GM19324 (cell line): ENCODE data around the gene RAB6B.

Experiments
- ATAC-seq: cut with Tn5 transposase; IDR thresholded peaks from one replicate; pipeline ENCODE4 v1.9.1; 2021; ENCODE audit warnings: mild to moderate bottlenecking, moderate library complexity; ENCODE audit not compliant: unreplicated experiment, low FRiP score

RAB6B gene

GRCh38 chr3:133896002-133896761, 500 bp upstream of the RAB6B start:
- ATAC-seq = no peak

GRCh38 chr3:133894353-133895207, 1.1 kb downstream of the RAB6B start:
- no peak for ATAC-seq

DNA sequence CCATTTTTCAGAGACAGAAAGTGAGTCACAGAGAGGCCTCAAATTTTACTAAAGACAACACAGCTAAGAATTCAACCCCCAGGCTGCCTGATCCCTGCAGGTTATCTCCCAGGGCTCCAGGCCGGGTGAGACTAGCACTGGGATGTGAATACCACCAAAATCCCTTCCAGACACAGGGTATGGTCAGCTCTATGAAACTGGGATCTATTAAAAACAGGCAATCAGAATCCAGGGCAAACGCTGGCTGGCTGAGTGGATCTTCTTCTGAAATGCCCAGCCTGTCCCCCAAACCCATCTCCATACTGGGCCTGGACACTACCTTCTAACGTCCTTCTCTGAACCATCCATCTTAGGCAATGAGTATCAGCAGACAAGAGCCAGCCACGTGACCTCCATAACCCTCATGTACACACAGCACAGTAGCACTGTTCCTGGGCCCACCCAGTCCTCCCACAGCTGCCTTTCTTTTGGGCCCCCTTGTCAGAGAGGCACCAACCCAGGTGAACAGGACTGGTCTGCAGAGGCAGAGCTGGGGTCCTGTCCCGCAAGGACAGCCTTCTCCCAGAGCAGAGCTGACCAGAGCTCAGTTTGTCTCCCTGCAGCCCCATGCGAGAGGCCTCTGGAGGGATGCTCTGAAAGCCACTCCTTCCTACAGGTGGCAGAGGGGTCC, 1.9 kb downstream of the RAB6B start:
- ATAC-seq = no peak

GRCh38 chr3:133892541-133893231, 3.0 kb downstream of the RAB6B start:
- no peak for ATAC-seq

DNA sequence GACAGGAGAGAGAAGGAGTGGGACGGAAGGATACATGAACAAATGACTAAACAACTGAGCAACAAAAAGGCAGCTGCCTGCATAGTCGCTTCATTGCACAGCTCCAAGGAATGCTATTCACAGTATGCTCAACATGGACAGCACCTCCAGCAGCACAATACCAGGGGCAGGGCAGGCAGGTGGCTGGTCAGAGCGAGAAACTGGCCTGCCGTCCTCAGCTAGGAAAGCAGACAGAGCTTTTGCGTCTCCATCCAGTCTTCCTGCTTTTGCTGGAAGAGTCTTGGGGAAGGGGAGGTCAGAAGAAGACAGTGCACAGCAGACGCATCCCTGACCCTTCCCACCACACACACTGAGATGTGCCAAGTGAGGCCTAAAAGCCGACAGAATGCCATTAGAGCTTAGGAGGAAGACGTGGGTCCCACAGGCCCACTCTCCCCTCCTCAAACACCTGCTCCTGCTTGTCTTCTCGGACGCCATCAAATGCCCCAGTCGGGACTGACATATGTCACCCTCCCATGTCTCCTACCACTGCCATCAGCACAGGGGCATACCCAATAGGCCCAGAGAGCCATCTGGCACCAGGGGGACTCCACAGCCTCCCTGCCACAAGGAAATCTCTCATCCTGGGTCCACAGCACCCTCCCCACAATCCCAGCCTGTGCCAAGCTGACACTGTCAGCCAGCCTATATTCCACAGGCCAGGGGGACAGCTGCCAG, 3.9 kb downstream of the RAB6B start:
- ATAC-seq = no peak

DNA sequence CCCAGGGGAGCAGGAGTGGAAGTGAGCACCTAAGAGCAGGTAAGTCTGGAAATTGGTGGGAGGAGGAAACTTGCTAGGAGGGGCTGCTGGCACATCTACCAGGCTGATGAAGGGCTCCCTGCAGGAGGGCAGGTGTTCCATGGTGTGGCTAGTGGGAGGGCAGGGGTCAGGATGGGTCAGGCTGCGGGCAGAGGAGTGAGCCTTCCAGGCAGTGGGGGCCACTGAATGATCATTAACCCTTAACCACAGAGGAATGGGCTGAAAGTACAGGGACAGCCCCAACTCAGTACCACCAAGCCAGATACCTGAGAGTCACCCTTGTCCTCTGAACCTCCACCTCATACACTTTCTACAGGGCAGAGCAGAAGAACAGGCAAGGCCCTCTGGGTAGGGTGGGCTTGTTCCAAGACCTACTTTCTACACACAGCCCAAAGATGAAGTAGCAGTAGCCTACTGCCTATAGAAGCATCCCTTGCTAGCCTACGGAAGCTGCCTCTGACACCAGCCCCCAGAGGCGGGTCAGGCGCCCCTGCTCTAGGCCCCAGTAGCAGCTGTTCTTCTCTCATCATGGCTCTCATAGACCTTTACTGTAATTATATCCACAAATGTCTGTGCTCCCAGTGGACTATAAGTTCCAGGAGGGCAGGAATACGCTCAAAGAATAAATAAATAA, 4.6 kb downstream of the RAB6B start:
- ATAC-seq = no peak

DNA sequence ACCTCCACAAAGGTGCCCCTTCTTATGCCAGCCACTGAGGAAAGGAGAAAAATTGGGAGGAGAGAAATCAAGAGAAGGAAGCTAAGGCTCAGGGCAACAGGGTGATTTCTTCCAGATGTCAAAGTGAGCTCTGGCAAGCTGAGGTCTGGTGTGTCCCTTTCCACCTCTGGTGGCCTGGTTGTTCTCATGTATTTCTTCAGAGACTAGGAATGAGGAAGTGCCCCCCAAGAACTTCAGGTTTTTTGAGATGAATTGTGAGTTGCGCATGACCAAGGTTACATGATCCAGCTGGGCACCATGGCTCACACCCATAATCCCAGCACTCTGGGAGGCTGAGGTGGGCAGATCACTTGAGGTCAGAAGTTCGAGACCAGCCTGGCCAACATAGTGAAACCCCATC, 5.6 kb downstream of the RAB6B start:
- no peak for ATAC-seq

- no peak for ATAC-seq
Measured at GRCh38 chr3:133888726-133889340, 6.8 kb downstream of the RAB6B start.

DNA sequence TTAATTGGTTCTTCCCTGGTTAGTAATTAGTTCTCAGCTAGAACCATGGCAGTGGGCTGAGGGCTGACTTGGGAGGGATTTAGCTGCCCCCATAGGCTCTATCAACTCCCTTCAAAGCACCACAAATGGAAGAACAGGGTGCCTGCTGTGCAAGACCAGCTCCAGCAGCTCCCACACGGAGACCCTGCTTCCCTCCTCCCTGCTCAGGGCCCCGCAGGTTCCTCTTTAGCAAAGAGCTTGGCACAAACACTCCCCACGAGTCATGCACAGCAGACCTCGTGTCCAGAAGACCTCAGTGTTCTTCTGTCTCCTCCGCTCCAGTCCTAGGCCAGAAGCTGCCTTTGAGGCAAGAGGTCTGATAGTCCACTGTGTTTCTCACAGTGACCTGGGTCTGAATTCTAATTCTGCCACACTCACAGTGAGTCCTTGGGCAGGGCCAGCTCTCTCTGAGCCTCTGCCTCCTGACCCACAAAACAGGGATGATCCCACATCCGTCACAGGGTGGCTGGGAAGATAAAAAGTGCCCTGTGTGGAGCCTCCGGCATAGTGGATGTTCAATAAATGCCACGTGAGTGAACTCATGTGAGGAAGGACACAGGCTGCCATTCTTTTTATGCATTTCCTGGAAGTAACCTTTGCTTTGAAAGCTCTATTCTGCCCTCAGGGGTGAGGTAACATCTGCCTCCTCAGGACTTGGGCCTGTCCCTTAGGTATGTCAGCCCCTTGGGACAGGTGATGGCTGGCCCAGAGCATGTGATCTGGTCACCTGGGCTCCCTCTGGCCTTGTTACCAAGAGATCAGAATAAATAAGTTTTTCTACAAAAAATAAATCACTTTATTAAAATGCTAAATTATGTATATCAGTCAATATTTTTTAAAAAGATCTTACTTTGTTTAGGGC, 7.6 kb downstream of the RAB6B start:
- no peak for ATAC-seq

DNA sequence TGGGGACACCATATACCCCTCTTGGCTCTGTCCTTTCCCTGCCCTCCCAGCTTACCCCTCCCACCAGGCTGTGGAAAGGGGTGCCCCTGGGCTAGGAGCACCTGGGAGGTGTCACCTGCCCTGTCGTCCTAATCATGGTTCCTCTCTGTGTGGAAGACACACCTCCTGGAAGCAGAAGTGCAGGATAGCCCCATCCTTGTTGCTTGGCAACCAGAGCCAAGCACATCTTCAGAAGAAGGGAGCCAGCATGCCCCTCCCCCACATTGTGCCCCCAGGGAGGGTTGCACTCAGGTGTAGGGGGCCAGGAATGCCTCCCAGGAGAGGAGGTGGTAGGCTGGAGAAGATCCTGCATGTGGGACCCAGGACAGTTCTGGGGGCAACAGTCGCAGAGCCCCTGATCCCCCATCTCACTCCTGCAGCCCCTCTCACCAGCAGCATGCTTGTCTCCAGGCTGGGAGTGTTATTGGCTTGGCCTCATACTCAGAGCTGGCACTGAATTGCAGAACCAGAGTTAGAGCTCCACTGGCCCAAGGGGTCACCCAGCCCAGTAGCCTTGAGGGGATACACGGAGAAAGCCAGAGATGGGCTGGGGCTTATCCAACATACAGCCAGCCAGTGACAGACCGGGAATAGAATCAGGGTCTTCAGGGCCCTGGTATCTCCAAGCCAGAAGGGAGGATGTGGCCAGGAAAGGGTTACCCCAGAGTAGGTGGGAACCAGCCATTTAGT, 8.4 kb downstream of the RAB6B start:
- ATAC-seq = no peak

- no peak for ATAC-seq
Measured at GRCh38 chr3:133886031-133886722, 9.5 kb downstream of the RAB6B start.

- no peak for ATAC-seq
Measured at GRCh38 chr3:133884887-133885711, 10.6 kb downstream of the RAB6B start.

DNA sequence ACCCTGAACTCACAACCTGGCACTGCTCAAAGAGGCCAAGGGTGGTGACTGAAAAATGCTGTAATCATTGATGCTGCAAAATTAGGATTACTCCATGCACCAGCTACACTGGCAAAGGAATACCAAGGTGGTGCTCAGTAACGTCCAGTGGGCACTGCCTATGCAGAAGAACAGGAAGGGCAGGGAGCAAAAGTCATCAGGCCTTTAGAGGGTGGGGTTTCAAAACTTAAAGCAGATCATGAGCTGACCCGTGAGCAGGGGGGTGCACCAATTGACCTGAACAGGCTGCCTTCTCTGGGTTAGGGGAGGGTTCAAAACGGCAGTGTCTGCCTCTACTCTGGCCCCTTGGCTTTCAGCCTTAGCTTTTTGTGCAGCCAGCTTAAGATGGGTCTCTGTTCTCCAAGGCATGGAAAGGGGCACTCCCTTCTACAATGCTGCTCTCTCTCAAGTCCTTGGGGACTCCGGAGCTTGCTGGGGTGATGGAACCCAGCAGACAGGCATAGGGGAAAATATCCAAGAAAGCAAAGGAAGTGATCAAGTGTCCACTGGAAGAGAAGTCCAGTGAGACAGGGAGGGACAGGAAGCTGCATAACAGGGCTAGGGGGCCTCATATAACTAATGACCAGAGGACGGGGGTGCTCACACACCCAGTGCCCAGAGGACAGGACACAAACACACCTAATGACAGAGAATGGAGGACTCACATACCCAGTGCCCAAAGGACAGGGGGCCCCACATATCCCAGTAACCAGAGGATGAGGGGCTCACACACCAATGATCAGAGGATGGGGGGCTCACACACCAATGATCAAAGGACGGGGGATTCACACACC, 11.4 kb downstream of the RAB6B start:
- ATAC-seq = no peak

- no peak for ATAC-seq
Measured at GRCh38 chr3:133883641-133884040, 12.0 kb downstream of the RAB6B start.

- no peak for ATAC-seq
Measured at GRCh38 chr3:133882986-133883586, 12.6 kb downstream of the RAB6B start.
